Type B pancreatic cell (in vitro differentiated cells): ENCODE results near the gene WDR27. TPM values are rescaled to one million over a fixed set of nuclear protein-coding genes. Genes with fewer than 3 reads are reported as not detected.
A peak's percentile ranks its signal among the peaks of the same experiment; 100 is the strongest.

Experiments
- DNase-seq: peaks from one replicate; pipeline ENCODE4 v3.0.0; 2021; ENCODE audit warnings: mixed read lengths; ENCODE audit not compliant: unreplicated experiment; ENCODE audit errors: extremely low spot score
- H3K27ac Mint-ChIP-seq: 2 replicates; pipeline ENCODE4 v1.8.0; 2021; ENCODE audit warnings: mild to moderate bottlenecking, mixed read lengths
- H3K27me3 Mint-ChIP-seq: 2 replicates; pipeline ENCODE4 v1.8.0; 2021; ENCODE audit warnings: mixed read lengths
- H3K36me3 Mint-ChIP-seq: 2 replicates; pipeline ENCODE4 v1.8.0; 2021; ENCODE audit warnings: mixed read lengths
- H3K4me1 Mint-ChIP-seq: one replicate; pipeline ENCODE4 v1.8.0; 2021; ENCODE audit warnings: mixed read lengths; ENCODE audit not compliant: unreplicated experiment
- H3K4me3 Mint-ChIP-seq: 2 replicates; pipeline ENCODE4 v1.8.0; 2021; ENCODE audit warnings: mild to moderate bottlenecking, mixed read lengths
- H3K9me3 Mint-ChIP-seq: 2 replicates; pipeline ENCODE4 v1.8.0; 2021; ENCODE audit warnings: mixed read lengths
- CTCF ChIP-seq: fragments of 200-600 bp; sonication (generic); conservative IDR thresholded peaks from 2 replicates; pipeline ENCODE4 v1.5.0; 2021; ENCODE audit warnings: antibody characterized with exemption, mild to moderate bottlenecking
- total RNA-seq: library from RNA; stranded (reverse); gene quantifications from 2 replicates; pipeline ENCODE4 v1.2.1, GENCODE V29; 2021; ENCODE audit warnings: low replicate concordance

WDR27 gene
- total RNA-seq, 1 donor from 2014 or later: 112 TPM

- Mint-ChIP-seq H3K27me3 (no peaks in the 10 kb centered on the region), H3K27ac (peak overlapping the region; percentile 5), H3K4me3 (no peak overlapping the region), H3K9me3 (no peaks in the 10 kb centered on the region), H3K36me3 (peaks cover 17% of the 10 kb centered on the region), H3K4me1 (peaks cover 27% of the 10 kb centered on the region)
- DNase-seq: no peak
- no peak for TF ChIP-seq CTCF
These were observed 17.3 kb upstream of the WDR27 start for GRCh38 chr6:169719117-169719516.

GRCh38 chr6:169714595-169714994, 12.8 kb upstream of the WDR27 start:
- H3K27me3 Mint-ChIP-seq: no peaks in the 10 kb centered on the region
- H3K4me1 Mint-ChIP-seq: peaks cover 7% of the 10 kb centered on the region
- H3K27ac Mint-ChIP-seq: peak overlapping the region; percentile 29
- no peaks in the 10 kb centered on the region for H3K9me3 Mint-ChIP-seq
- H3K36me3 Mint-ChIP-seq: peaks cover 18% of the 10 kb centered on the region
- H3K4me3 Mint-ChIP-seq: no peak overlapping the region
- no peak for DNase-seq
- TF ChIP-seq CTCF: no peak

- no peak for TF ChIP-seq CTCF
- Mint-ChIP-seq H3K27me3 (no peaks in the 10 kb centered on the region), H3K36me3 (peaks cover 18% of the 10 kb centered on the region), H3K27ac (no peak overlapping the region), H3K4me1 (peaks cover 3% of the 10 kb centered on the region), H3K9me3 (no peaks in the 10 kb centered on the region), H3K4me3 (no peak overlapping the region)
- no peak for DNase-seq
These were observed 12.3 kb upstream of the WDR27 start for GRCh38 chr6:169714178-169714577.

GRCh38 chr6:169710009-169710408, 8.2 kb upstream of the WDR27 start:
- H3K36me3 Mint-ChIP-seq: peaks cover 9% of the 10 kb centered on the region
- no peak for TF ChIP-seq CTCF
- H3K4me1 Mint-ChIP-seq: peaks cover 8% of the 10 kb centered on the region
- DNase-seq: no peak
- no peaks in the 10 kb centered on the region for H3K27me3 Mint-ChIP-seq
- no peak overlapping the region for H3K27ac Mint-ChIP-seq
- no peaks in the 10 kb centered on the region for H3K9me3 Mint-ChIP-seq
- H3K4me3 Mint-ChIP-seq: no peak overlapping the region

- Mint-ChIP-seq H3K4me1 (peaks cover 12% of the 10 kb centered on the region), H3K36me3 (peaks cover 6% of the 10 kb centered on the region), H3K9me3 (no peaks in the 10 kb centered on the region), H3K27ac (no peak overlapping the region), H3K27me3 (no peaks in the 10 kb centered on the region), H3K4me3 (no peak overlapping the region)
- TF ChIP-seq CTCF: no peak
- no peak for DNase-seq
These were observed 7.5 kb upstream of the WDR27 start for GRCh38 chr6:169709293-169709692.

- Mint-ChIP-seq H3K9me3 (no peaks in the 10 kb centered on the region), H3K27me3 (no peaks in the 10 kb centered on the region), H3K27ac (peak overlapping the region; percentile 22), H3K36me3 (peaks cover 9% of the 10 kb centered on the region), H3K4me1 (peaks cover 26% of the 10 kb centered on the region), H3K4me3 (no peak overlapping the region)
- DNase-seq: no peak
- no peak for TF ChIP-seq CTCF
These were observed 5.9 kb upstream of the WDR27 start for GRCh38 chr6:169707772-169708171.
